Measurements from ENCODE around the gene INTS11. TPM values are rescaled to one million over a fixed set of nuclear protein-coding genes. Genes with fewer than 3 reads are reported as not detected.

The INTS11 gene
- polyA plus RNA-seq, 1 donor (not counting 4 experiments of a cell fraction or from before 2014, with no cell fraction given), result 70.4 TPM

DNA sequence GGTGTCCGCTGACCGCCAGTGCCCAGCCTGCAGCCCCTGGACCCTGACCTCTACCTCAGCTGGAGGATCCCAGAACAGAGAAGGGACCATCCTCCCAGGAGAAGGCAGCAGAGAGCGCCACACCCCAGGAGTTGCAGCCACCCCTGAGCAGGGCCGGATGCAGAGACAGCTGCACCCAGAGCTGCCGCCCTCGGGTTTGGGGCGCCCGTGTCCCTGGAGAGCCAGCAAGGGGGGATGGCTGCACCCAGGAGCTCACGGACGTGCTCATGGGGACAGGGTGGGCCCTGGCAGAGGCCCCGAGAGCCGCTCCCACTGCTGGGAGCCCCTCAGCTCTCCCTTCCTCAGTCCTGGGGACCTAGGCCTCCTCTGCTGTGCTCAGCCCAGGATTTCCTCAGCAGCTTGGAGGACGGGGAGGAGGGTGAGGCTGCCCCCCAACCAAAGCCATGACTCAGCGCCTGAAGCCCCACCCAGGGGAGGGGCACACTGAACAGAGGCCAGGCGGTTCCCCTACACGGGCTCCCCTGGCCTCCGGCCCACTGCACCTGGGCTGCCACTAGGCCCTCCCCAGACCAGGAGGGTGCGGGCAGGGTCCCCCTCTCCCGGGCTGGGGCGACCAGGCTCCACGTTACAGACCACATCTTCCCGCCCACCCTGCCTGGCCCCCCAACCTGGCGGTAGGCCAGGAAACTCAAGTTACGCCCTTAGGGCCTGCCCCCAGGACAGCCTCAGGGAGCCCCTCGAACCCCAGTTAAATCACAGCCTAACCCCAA, 19.0 kb downstream of the INTS11 start:
- H3K4me3 ChIP-seq (ENCODE audit: control insufficient read depth in 2 of 3, extremely low read depth in 1 of 3, insufficient read depth in 2 of 3, low read depth in 1 of 3, low read length in 3 of 3), result peak overlapping the region; percentile 53 to 76 (median 54)
- no peaks in the 10 kb centered on the region for H3K9me1 ChIP-seq (ENCODE audit: control insufficient read depth, extremely low read depth, insufficient read depth, low read length)
- H3K27ac ChIP-seq (ENCODE audit: control insufficient read depth, insufficient read depth, low read length), result peak overlapping the region; percentile 91
- peaks cover 3 to 4% of the 10 kb centered on the region in 2 experiments for H3K36me3 ChIP-seq (ENCODE audit: control insufficient read depth in 2 of 2, extremely low read depth in 1 of 2, insufficient read depth in 2 of 2, low read length in 2 of 2)
- H3K27me3 ChIP-seq (ENCODE audit: control insufficient read depth, extremely low read depth, insufficient read depth, low read length), result no peaks in the 10 kb centered on the region
- DNase-seq (ENCODE audit: low read depth, low spot score), result no peak
- peaks cover 3% of the 10 kb centered on the region for H4K20me1 ChIP-seq (ENCODE audit: control insufficient read depth, extremely low read depth, insufficient read depth, low read length)
- H3K9me3 ChIP-seq (ENCODE audit: control insufficient read depth, low read depth, low read length), result no peaks in the 10 kb centered on the region
- H3K4me1 ChIP-seq (ENCODE audit: control insufficient read depth, extremely low read depth, insufficient read depth, low read length), result peaks cover 60% of the 10 kb centered on the region
- dilution Hi-C loops (cut with MboI; ENCODE audit: extremely low pct_ligation_motif_present, low sequenced_read_pairs), result no loop called here
- peak overlapping the region; percentile 71 for H3K4me2 ChIP-seq (ENCODE audit: control insufficient read depth, extremely low read depth, insufficient read depth, low read depth, low read length)
- H2AFZ ChIP-seq (ENCODE audit: control insufficient read depth, low read length), result no peak overlapping the region
- peak; percentile 84 for FAIRE-seq
- peak overlapping the region; percentile 68 for H3K9ac ChIP-seq (ENCODE audit: control insufficient read depth, extremely low read depth, insufficient read depth, low read length)
- TF ChIP-seq, protein P1, sequence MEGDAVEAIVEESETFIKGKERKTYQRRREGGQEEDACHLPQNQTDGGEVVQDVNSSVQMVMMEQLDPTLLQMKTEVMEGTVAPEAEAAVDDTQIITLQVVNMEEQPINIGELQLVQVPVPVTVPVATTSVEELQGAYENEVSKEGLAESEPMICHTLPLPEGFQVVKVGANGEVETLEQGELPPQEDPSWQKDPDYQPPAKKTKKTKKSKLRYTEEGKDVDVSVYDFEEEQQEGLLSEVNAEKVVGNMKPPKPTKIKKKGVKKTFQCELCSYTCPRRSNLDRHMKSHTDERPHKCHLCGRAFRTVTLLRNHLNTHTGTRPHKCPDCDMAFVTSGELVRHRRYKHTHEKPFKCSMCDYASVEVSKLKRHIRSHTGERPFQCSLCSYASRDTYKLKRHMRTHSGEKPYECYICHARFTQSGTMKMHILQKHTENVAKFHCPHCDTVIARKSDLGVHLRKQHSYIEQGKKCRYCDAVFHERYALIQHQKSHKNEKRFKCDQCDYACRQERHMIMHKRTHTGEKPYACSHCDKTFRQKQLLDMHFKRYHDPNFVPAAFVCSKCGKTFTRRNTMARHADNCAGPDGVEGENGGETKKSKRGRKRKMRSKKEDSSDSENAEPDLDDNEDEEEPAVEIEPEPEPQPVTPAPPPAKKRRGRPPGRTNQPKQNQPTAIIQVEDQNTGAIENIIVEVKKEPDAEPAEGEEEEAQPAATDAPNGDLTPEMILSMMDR (optimal IDR thresholded peaks at IDR 0.05 in 1 of 3, IDR thresholded peaks at IDR 0.05 in 1 of 3, conservative IDR thresholded peaks at IDR 0.05 in 1 of 3; ENCODE audit: extremely low read depth in 1 of 3, insufficient read depth in 2 of 3, low read length in 3 of 3), result peak in 1 of 3 experiments; percentile 20
- no peak for TF ChIP-seq EZH2 (IDR thresholded peaks at IDR 0.05; ENCODE audit: low read length)
- H3K79me2 ChIP-seq (ENCODE audit: control insufficient read depth, insufficient read depth, low read length), result peaks cover 24% of the 10 kb centered on the region

DNA sequence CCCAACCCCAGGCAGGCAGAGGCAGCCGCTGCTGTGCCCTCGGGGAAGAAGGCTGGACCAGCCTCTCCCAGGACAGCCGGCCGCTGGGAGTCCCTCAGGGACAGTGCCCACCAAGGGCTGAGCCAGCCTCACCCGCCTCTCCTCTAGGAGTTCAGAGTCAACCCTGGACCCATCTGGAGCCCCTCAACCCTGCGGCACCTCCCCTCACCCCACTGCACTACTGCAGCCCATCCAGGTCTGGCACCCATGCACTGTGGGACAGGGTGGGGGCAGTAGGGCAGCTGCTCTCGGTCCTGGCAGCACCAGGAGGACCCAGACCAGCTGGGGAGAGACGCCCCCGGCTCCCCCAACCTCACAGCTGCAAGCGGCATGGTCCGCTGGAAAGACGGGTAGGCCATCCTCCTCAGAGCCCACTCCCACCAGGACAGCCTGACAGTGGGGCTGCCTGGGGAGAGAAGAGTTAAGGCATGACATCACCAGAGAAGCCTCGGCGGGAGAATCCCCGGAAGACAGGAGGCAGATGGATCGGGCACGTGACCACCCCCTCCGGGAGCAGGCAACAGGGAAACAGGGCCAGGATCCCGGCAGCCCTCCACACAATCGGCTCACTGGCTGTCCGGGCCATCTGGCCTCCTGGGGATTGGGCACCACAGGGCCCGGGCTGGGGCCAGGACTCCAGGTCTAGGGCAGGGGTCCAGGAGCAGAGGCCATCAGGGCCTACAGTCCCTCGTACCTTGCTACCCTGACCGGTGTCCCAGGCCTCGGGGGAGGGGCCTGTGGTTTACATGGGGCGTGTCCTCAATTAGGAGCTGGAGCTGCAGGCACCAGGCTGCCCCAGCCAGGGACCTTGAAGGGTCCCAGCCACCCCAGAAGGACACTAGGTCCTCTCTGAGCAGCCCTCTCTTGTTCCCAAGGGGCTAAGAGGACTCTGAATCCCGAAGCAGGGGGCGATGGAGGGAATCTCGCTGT, 19.8 kb downstream of the INTS11 start:
- Histone ChIP-seq H3K9ac (ENCODE audit: control insufficient read depth, extremely low read depth, insufficient read depth, low read length) (peak overlapping the region; percentile 68), H3K27me3 (ENCODE audit: control insufficient read depth, extremely low read depth, insufficient read depth, low read length) (no peaks in the 10 kb centered on the region), H3K9me3 (ENCODE audit: control insufficient read depth, low read depth, low read length) (no peaks in the 10 kb centered on the region), H3K4me2 (ENCODE audit: control insufficient read depth, extremely low read depth, insufficient read depth, low read depth, low read length) (peak overlapping the region; percentile 71), H3K4me1 (ENCODE audit: control insufficient read depth, extremely low read depth, insufficient read depth, low read length) (peaks cover 52% of the 10 kb centered on the region), H2AFZ (ENCODE audit: control insufficient read depth, low read length) (peak overlapping the region; percentile 3), H3K36me3 (ENCODE audit: control insufficient read depth in 2 of 2, extremely low read depth in 1 of 2, insufficient read depth in 2 of 2, low read length in 2 of 2) (no peaks in the 10 kb centered on the region), H3K4me3 (ENCODE audit: control insufficient read depth in 2 of 3, extremely low read depth in 1 of 3, insufficient read depth in 2 of 3, low read depth in 1 of 3, low read length in 3 of 3) (peak overlapping the region; percentile 21 to 54 (median 53)), H4K20me1 (ENCODE audit: control insufficient read depth, extremely low read depth, insufficient read depth, low read length) (no peaks in the 10 kb centered on the region), H3K27ac (ENCODE audit: control insufficient read depth, insufficient read depth, low read length) (peak overlapping the region; percentile 91), H3K9me1 (ENCODE audit: control insufficient read depth, extremely low read depth, insufficient read depth, low read length) (no peaks in the 10 kb centered on the region), H3K79me2 (ENCODE audit: control insufficient read depth, insufficient read depth, low read length) (peaks cover 22% of the 10 kb centered on the region)
- DNase-seq (ENCODE audit: low read depth, low spot score) (no peak), FAIRE-seq (peak; percentile 34)
- dilution Hi-C loops (cut with MboI; ENCODE audit: extremely low pct_ligation_motif_present, low sequenced_read_pairs), result no loop called here
- TF ChIP-seq, protein P1 (optimal IDR thresholded peaks at IDR 0.05 in 1 of 3, IDR thresholded peaks at IDR 0.05 in 1 of 3, conservative IDR thresholded peaks at IDR 0.05 in 1 of 3; ENCODE audit: extremely low read depth in 1 of 3, insufficient read depth in 2 of 3, low read length in 3 of 3), result no peak
- no peak for TF ChIP-seq EZH2 (IDR thresholded peaks at IDR 0.05; ENCODE audit: low read length)
